ENCODE results near the gene ABCC1.
A peak's percentile ranks its signal among the peaks of the same experiment; 100 is the strongest.

ABCC1 gene

GRCh38 chr16:16025214-16025968 lies 76.0 kb downstream of the ABCC1 start:
- TF ChIP-seq JUND (IDR thresholded peaks at IDR 0.05; ENCODE audit: low read depth) = no peak
- in situ Hi-C loops (cut with HindIII; ENCODE audit: low pct_unique_long_range_greater_than_20kb, low sequenced_read_pairs) = no loop called here
- no peak for DNase-seq (ENCODE audit: low read depth in 1 of 2, low spot score in 1 of 2)

DNA sequence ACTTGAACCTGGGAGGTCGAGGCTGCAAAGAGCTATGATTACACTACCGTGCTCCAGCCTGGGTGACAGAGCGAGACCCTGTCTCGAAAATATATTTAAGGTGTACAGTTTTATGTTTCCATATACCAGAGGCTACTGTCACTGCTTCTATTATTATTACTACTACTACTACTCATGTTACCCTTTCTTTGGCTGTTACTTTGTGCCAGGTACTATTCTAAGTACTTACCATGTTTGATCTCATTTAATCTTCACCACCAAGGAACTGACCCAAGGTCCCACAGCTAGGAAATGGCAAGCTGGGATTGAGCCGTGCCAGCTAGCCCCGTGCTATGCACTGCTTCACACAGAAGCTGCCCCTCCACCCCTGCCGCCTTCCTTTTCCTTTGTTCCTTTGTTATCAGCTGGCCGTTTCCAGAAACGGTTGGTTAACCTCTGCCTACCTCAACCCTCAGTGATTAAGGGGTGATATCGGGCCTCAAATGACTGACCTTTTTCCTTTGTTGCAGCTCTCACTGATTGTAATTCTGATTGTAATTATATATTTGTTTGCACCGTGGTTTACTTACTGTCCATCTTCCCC lies 78.4 kb downstream of the ABCC1 start:
- DNase-seq (ENCODE audit: low read depth in 1 of 2, low spot score in 1 of 2) = no peak
- in situ Hi-C loops (cut with HindIII; ENCODE audit: low pct_unique_long_range_greater_than_20kb, low sequenced_read_pairs) = no loop called here
- no peak for TF ChIP-seq JUND (IDR thresholded peaks at IDR 0.05; ENCODE audit: low read depth)

- TF ChIP-seq JUND (IDR thresholded peaks at IDR 0.05; ENCODE audit: low read depth) = no peak
- in situ Hi-C loops (cut with HindIII; ENCODE audit: low pct_unique_long_range_greater_than_20kb, low sequenced_read_pairs) = no loop called here
- DNase-seq (ENCODE audit: low read depth in 1 of 2, low spot score in 1 of 2) = no peak
Observed at GRCh38 chr16:16028311-16028999, 79.0 kb downstream of the ABCC1 start.

GRCh38 chr16:16029431-16030011 lies 80.1 kb downstream of the ABCC1 start:
- no peak for DNase-seq (ENCODE audit: low read depth in 1 of 2, low spot score in 1 of 2)
- in situ Hi-C loops (cut with HindIII; ENCODE audit: low pct_unique_long_range_greater_than_20kb, low sequenced_read_pairs) = no loop called here
- TF ChIP-seq JUND (IDR thresholded peaks at IDR 0.05; ENCODE audit: low read depth) = no peak

GRCh38 chr16:16030449-16030848 lies 81.0 kb downstream of the ABCC1 start:
- DNase-seq (ENCODE audit: low read depth in 1 of 2, low spot score in 1 of 2) = no peak
- in situ Hi-C loops (cut with HindIII; ENCODE audit: low pct_unique_long_range_greater_than_20kb, low sequenced_read_pairs) = no loop called here
- TF ChIP-seq JUND (IDR thresholded peaks at IDR 0.05; ENCODE audit: low read depth) = no peak

DNA sequence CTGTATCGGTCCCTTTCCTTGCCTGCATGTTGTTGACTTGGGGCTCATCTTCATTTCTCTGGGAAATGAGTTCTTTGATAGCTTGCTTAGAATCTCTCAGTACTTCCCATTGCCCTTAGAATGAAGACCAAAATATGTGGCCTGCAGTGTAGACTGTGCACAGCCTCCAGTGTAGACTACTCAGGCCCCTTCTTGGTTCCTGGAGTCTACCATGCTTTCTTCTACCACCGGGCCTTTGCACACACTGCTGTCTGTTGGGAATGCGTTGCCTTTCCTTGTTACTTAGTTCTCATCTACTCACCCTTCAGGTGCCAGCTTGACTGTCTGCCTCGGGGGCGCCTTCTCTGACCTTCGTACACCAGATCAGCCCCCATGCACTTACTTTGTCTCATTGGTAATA lies 82.0 kb downstream of the ABCC1 start:
- no peak for TF ChIP-seq JUND (IDR thresholded peaks at IDR 0.05; ENCODE audit: low read depth)
- no peak for DNase-seq (ENCODE audit: low read depth in 1 of 2, low spot score in 1 of 2)
- in situ Hi-C loops (cut with HindIII; ENCODE audit: low pct_unique_long_range_greater_than_20kb, low sequenced_read_pairs) = no loop called here

- DNase-seq (ENCODE audit: low read depth in 1 of 2, low spot score in 1 of 2) = no peak
- TF ChIP-seq JUND (IDR thresholded peaks at IDR 0.05; ENCODE audit: low read depth) = no peak
- in situ Hi-C loops (cut with HindIII; ENCODE audit: low pct_unique_long_range_greater_than_20kb, low sequenced_read_pairs) = no loop called here
Observed at GRCh38 chr16:16032271-16032979, 83.0 kb downstream of the ABCC1 start.

DNA sequence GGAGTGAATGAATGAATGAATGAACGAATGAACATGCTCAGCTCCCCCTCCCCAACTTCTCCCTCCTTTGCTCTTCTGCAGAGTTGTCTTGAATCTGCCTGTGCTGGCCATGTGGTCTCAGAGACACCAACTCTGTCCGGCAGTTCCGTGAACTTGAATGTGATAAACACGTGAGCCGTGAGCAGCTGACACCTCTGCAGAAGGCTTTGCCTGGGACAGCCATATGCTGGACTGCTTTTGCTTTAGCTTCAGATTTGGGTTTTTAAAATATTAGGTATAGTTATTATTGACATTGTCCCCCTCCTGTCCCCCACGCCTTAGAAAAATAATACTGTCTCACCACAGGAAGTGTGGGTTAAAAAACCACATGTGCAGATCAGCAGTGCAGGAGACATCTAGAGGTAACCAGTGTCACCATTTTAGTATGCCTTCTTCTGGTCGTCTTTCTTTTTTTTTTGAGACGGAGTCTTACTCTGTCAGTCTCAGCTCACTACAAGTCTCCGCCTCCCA lies 83.8 kb downstream of the ABCC1 start:
- TF ChIP-seq JUND (IDR thresholded peaks at IDR 0.05; ENCODE audit: low read depth) = no peak
- no peak for DNase-seq (ENCODE audit: low read depth in 1 of 2, low spot score in 1 of 2)
- in situ Hi-C loops (cut with HindIII; ENCODE audit: low pct_unique_long_range_greater_than_20kb, low sequenced_read_pairs) = no loop called here

- DNase-seq (ENCODE audit: low read depth in 1 of 2, low spot score in 1 of 2) = peak; percentile 44 to 88
- peak; percentile 27; the same call in 1 of the 2 replicates for TF ChIP-seq JUND (IDR thresholded peaks at IDR 0.05; ENCODE audit: low read depth)
- in situ Hi-C loops (cut with HindIII; ENCODE audit: low pct_unique_long_range_greater_than_20kb, low sequenced_read_pairs) = no loop called here
Observed at GRCh38 chr16:16036359-16036792, 87.0 kb downstream of the ABCC1 start.

DNA sequence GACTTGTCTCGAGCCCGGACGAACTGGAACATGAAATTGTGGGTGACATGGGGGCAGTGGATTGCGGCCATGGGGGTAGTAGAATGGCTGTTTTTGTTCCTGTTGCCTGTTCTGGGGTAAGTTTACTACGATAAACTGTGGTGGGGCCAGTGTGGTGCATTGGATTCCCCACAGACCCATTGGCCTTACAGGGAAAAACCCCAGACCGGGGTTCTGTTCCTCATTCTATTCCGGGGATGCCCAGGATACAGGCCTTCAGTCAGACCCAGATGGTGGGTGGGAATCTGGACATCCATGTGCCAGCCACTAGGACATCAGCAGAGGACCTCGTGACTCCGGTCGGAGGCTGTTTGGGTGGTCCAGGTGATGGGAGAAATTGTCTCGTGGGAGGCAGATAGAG lies 88.1 kb downstream of the ABCC1 start:
- in situ Hi-C loops (cut with HindIII; ENCODE audit: low pct_unique_long_range_greater_than_20kb, low sequenced_read_pairs) = no loop called here
- TF ChIP-seq JUND (IDR thresholded peaks at IDR 0.05; ENCODE audit: low read depth) = no peak
- no peak for DNase-seq (ENCODE audit: low read depth in 1 of 2, low spot score in 1 of 2)

DNA sequence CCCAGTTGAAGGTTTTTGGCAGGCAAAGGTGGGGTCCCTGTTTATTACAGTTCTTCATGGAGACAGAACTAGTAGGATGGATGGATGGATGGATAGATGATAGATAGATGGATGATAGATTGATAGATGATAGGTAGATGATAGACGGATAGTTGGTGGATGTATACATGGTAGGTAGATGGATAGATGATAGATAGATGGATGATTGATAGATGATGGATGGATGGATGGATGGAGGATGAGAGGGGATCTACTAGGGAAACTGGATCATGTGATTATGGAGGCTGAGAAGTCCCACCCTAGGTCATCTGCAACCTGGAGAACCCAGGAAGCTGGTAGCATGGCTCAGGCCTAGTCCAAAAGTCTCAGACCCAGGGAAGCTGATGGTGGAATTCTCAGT lies 88.6 kb downstream of the ABCC1 start:
- no peak for DNase-seq (ENCODE audit: low read depth in 1 of 2, low spot score in 1 of 2)
- no peak for TF ChIP-seq JUND (IDR thresholded peaks at IDR 0.05; ENCODE audit: low read depth)
- in situ Hi-C loops (cut with HindIII; ENCODE audit: low pct_unique_long_range_greater_than_20kb, low sequenced_read_pairs) = no loop called here

DNA sequence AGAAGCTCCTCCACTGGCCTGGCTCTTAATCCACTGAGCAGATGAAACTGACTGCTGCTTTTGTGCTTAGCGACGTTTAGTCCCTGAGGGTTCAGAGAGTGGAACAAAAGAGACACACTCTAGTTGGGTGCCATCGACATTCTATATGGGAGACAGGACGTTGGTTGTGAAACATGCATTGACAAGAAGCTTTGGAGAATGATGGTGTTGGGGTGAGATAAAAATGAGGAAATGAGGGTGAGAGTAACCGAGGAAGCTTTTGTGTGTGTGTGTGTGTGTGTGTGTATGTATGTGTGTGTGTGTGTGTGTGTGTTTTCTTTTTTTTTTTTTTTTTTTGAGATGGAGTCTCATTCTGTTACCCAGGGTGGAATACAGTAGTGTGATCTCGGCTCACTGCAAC lies 89.5 kb downstream of the ABCC1 start:
- in situ Hi-C loops (cut with HindIII; ENCODE audit: low pct_unique_long_range_greater_than_20kb, low sequenced_read_pairs) = no loop called here
- no peak for DNase-seq (ENCODE audit: low read depth in 1 of 2, low spot score in 1 of 2)
- no peak for TF ChIP-seq JUND (IDR thresholded peaks at IDR 0.05; ENCODE audit: low read depth)

Data from T47D (cell line).